GM06990 (cell line): Measurements from ENCODE around the gene BARHL1.

ENCODE experiments used
- DNase-seq: peaks from one replicate; pipeline ENCODE4 v3.0.0-alpha.2; 2011; ENCODE audit not compliant: insufficient read length; ENCODE audit errors: extremely low read depth
- H3K27me3 ChIP-seq: replicated peaks from 2 replicates; pipeline ENCODE4 v1.6.0; 2011; ENCODE audit warnings: low read length; ENCODE audit not compliant: control insufficient read depth, insufficient read depth
- H3K36me3 ChIP-seq: 2 replicates; pipeline ENCODE4 v1.5.1; 2011; ENCODE audit warnings: low read length; ENCODE audit not compliant: control insufficient read depth, insufficient read depth
- H3K4me3 ChIP-seq: replicated peaks from 2 replicates; pipeline ENCODE4 v1.5.1; 2011; ENCODE audit warnings: low read depth, mild to moderate bottlenecking, control low read depth, low read length
- TF ChIP-seq, protein P1 (sequence below): IDR thresholded peaks from 2 replicates; pipeline ENCODE4 v1.5.1; 2011; ENCODE audit warnings: low read length, control low read depth, mild to moderate bottlenecking, inconsistent platforms; ENCODE audit not compliant: insufficient read depth, poor library complexity, severe bottlenecking

BARHL1 gene

DNA sequence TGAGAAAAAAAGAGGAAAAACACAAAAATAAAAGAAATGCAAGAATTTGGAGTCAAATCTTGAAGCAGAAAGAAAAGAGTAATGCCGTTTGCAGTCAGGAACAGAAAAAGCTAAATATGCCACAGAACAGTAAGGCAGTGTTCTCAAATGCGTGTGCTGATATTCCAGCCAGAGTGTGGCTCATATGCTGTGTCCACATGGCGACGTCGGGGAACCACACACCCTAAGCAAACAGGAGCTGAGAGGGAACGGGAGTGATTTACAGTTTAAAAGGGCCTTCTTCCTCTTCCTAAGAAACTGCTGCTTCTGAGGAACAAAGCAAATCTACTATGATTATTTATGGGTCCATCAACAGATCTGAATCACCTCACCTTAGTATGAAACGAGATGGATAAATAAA is 44.7 kb downstream of the BARHL1 start:
- TF ChIP-seq, protein P1, sequence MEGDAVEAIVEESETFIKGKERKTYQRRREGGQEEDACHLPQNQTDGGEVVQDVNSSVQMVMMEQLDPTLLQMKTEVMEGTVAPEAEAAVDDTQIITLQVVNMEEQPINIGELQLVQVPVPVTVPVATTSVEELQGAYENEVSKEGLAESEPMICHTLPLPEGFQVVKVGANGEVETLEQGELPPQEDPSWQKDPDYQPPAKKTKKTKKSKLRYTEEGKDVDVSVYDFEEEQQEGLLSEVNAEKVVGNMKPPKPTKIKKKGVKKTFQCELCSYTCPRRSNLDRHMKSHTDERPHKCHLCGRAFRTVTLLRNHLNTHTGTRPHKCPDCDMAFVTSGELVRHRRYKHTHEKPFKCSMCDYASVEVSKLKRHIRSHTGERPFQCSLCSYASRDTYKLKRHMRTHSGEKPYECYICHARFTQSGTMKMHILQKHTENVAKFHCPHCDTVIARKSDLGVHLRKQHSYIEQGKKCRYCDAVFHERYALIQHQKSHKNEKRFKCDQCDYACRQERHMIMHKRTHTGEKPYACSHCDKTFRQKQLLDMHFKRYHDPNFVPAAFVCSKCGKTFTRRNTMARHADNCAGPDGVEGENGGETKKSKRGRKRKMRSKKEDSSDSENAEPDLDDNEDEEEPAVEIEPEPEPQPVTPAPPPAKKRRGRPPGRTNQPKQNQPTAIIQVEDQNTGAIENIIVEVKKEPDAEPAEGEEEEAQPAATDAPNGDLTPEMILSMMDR = no peak
- Histone ChIP-seq H3K27me3 (no peaks in the 10 kb centered on the region), H3K36me3 (peaks cover 18% of the 10 kb centered on the region), H3K4me3 (no peak overlapping the region)
- DNase-seq = no peak

DNA sequence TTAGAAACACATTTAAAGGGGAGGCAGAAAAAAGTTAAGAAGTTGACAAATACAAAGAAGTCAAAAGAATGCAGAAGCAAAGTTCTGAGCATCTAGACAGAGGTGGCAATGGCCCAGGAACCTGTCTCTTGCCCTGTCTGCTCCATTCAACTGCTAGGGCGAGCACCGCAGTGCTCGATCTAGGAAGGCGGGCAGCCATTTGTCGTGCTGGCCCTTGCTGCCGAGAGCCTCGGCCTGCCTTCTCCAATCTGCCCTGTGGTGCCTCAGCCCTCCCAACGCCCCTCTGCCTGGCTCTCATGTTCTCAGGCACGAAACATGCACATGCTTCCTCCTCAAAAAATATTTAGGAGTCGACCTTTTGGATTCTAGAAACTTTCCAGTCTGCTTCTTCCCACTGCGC is 45.2 kb downstream of the BARHL1 start:
- Histone ChIP-seq H3K4me3 (no peak overlapping the region), H3K27me3 (no peaks in the 10 kb centered on the region), H3K36me3 (peaks cover 17% of the 10 kb centered on the region)
- DNase-seq = no peak
- TF ChIP-seq, protein P1 = no peak

DNA sequence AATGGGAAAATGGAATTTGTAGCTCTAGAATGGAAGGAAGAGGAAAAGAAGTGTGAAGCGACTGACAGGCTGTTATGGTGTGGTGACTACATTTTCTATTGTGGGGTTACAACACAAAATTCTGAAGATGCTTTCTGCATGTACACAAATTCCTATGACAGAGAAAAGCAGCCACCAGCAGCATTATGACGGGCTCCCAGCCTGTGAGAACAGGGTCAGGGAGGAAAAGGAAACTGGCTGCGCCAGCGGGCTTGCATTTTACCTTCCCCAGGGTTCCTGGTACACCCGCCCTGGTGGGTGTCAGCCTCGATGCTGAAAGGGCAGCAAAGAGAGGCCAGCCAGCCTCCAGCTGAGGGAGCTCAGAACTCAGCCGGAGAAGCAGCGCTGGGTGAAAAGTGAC is 46.3 kb downstream of the BARHL1 start:
- H3K36me3 ChIP-seq = peaks cover 14% of the 10 kb centered on the region
- no peak overlapping the region for H3K4me3 ChIP-seq
- no peak for DNase-seq
- TF ChIP-seq, protein P1 = no peak
- no peaks in the 10 kb centered on the region for H3K27me3 ChIP-seq

DNA sequence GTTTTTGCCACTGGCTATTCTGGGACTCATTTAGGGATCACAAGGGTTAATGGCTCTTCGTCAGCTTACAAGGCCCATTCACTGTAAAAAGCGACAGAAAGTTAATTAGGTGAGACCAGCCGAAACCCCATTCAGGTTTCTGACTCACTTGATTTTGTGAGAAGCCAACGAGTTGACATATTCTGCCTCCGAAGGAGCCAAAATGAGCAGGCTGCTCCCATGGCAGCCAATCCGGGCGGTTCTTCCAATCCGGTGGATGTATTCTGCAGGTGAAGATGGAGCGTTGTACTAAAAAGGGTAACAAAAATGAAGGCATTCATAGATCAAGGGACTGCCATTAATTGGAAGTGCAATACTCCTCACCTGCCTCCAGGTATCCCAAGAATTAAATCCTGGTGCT is 47.7 kb downstream of the BARHL1 start:
- TF ChIP-seq, protein P1 = no peak

DNA sequence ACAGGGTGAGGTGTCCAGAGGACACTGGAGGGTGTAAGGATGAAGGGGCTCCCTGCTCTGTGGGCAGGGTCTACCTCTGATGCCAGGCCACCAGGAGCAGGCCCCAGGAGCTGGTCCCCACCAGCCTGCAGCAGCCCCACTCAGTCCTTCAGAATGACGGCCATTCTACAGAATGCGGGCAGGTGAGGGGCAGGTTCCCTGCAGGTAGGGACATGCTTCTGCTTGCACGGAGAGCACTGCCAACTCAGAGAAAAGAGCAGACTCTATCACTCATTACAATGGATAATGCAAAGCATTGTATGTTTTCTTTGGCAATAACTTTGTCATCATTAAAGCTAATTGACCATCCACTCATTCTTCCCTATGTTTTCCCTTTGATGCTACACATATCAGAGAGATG is 48.4 kb downstream of the BARHL1 start:
- no peaks in the 10 kb centered on the region for H3K27me3 ChIP-seq
- no peak overlapping the region for H3K4me3 ChIP-seq
- peaks cover 14% of the 10 kb centered on the region for H3K36me3 ChIP-seq
- no peak for DNase-seq
- TF ChIP-seq, protein P1 = no peak

More for the DNA sequence above, 47.7 kb downstream of the BARHL1 start:
- peaks cover 14% of the 10 kb centered on the region for H3K36me3 ChIP-seq
- no peak for DNase-seq
- H3K4me3 ChIP-seq = no peak overlapping the region
- no peaks in the 10 kb centered on the region for H3K27me3 ChIP-seq

DNA sequence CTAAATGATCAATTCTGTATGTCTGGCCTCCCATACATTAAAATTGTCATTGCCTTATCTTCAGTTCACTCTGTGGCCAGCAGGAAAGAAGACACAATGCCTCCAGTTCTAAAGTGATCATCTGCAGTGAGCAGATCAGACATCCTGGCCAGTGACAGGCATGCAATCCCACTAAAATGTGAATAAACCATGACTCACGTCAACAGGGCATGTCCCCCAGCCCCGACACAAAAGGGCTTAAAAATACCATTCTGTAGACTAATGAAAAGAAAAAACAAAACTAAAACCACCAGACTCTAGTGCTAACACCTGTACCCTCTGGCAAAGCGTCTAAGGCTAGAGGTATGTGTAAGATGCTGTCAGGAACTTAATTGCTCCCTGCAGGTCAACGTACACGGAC is 48.9 kb downstream of the BARHL1 start:
- Histone ChIP-seq H3K4me3 (no peak overlapping the region), H3K36me3 (peaks cover 16% of the 10 kb centered on the region), H3K27me3 (no peaks in the 10 kb centered on the region)
- no peak for DNase-seq
- TF ChIP-seq, protein P1 = no peak
